ENCODE measurements around the gene COG7.

Gene COG7

GRCh38 chr16:23362460-23363317 lies 90.3 kb downstream of the COG7 start:
- DNase-seq (ENCODE audit: low read depth in 2 of 2, low spot score in 1 of 2): no peak

DNA sequence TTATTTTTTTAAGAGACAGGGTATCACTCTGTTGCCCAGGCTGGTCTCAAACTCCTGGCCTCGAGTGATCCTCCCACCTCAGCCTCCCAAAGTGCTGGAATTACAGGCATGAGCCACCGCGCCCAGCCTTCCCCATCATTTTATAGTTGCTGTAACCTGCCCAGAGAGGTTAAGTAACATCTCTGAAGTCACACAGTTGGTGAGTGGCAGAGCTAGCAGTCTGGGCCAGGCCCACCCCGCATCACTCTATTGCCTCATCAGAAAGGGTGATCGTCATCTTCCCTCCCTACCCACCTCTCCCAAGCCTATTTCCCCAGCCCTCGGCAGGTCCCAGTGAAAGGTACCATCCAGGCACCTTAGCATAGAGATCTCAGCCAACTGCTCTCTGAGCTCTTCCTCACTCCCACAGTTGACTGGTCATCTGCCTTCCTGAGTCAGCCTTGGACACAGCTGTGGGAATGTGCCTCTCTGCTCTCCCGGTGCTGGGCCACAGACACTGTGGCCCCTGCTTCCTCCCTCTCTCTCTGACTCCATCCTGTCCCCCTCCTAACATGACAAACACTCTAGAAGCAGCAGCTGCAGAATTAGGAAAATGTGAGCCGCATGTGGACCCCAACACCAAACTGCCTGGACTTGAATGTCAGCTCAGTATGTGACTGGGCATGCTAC lies 93.8 kb downstream of the COG7 start:
- no peak for DNase-seq (ENCODE audit: low read depth in 2 of 2, low spot score in 1 of 2)

DNA sequence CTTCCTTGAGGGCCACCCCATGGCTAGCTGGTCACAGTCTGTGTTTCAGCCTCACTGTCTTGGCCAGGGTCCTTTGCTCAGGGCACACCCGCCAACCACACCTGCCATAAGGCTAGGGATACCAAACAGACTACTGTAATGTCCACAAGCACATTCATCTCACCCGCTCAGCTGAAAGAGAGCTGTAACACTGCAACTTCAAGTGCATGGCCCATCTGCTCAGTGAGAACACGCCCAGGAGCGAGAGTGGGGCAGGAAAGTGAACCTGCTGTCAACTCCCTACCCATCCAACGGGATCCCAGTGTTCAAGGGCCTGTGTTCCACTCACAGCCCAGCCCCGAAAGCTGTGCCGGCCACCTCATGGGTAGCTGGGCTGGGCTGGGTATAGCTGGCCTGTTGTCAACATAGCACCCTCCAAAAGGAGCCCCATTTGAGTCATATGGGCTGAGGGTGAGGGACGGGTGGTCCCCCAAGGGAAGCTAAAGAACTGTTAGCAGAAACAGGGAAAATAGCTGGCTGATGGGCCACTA lies 95.2 kb downstream of the COG7 start:
- DNase-seq (ENCODE audit: low read depth in 2 of 2, low spot score in 1 of 2): no peak

DNA sequence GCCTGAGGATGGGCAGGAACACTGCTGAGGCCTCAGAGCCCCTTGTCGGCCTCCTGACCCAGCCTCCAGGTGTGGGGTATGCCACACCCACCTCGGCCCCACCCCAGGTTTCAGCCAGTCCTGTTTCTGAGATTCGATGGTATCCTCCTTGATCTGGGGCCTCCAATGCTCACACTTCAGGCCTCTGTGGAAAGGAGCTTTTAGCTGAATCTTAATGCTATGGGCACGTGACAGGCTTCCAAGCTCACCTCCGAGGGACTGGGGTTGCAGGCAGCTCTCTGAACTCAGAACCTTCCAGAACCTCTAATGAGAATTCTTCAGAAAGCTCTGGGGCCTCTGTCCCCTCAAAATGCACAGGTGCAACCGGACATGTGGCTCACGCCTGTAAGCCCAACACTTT lies 96.0 kb downstream of the COG7 start:
- DNase-seq (ENCODE audit: low read depth in 2 of 2, low spot score in 1 of 2): no peak

GRCh38 chr16:23355106-23355670 lies 97.8 kb downstream of the COG7 start:
- DNase-seq (ENCODE audit: low read depth in 2 of 2, low spot score in 1 of 2): no peak

GRCh38 chr16:23354246-23354645 lies 98.7 kb downstream of the COG7 start:
- no peak for DNase-seq (ENCODE audit: low read depth in 2 of 2, low spot score in 1 of 2)

GRCh38 chr16:23353440-23353839 lies 99.5 kb downstream of the COG7 start:
- DNase-seq (ENCODE audit: low read depth in 2 of 2, low spot score in 1 of 2): no peak

DNA sequence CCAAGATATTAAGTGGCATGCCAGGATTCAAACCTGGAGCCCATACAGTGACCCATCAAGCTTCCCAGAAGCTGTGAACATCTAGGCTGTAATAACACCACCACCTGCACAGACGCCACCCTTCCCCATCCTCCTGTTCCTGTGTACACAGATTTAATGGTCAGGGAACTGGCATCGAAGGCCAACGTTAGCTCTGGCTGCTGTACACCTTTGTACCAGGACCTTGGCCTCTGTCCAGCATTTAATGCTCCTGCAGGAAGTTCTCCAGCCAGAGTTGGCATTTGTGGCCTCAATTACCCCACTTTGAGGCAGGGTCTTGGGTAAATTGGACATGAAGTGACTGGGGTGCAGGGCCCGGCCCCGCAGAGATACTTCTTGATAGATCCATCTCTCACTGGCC lies 101.6 kb downstream of the COG7 start:
- no peak for DNase-seq (ENCODE audit: low read depth in 2 of 2, low spot score in 1 of 2)

DNA sequence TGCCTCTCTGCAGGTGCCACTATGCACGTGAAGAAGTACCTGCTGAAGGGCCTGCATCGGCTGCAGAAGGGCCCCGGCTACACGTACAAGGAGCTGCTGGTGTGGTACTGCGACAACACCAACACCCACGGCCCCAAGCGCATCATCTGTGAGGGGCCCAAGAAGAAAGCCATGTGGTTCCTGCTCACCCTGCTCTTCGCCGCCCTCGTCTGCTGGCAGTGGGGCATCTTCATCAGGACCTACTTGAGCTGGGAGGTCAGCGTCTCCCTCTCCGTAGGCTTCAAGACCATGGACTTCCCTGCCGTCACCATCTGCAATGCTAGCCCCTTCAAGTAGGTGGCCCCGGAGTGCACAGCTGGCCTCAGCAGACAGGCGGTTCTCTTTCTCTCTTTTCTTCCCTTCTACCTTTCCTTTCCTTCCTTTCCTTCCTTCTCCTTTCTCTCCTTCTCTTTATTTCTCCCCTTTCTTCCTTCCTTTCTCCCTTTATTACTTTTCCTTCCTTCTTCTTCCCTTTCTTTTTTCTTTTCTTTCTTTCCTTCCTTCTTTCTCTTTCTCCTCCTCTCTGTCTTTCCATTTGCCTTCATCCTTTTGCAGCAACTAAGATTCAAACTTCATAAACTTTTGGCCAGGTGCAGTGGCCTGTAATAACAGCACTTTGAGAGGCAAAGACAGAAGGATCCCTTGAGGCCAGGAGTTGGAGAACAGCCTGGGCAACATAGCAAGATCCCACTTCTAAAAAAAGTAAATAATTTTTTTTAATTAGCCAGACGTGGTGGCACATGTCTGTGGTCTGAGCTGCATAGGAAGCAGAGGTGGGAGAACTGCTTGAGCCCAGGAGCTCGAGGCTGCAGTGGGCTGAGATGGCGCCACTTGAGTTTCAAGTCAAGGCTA lies 104.2 kb downstream of the COG7 start:
- no peak for DNase-seq (ENCODE audit: low read depth in 2 of 2, low spot score in 1 of 2)

- no peak for DNase-seq (ENCODE audit: low read depth in 2 of 2, low spot score in 1 of 2)
Observed at GRCh38 chr16:23345237-23345636, 107.8 kb downstream of the COG7 start.

DNA sequence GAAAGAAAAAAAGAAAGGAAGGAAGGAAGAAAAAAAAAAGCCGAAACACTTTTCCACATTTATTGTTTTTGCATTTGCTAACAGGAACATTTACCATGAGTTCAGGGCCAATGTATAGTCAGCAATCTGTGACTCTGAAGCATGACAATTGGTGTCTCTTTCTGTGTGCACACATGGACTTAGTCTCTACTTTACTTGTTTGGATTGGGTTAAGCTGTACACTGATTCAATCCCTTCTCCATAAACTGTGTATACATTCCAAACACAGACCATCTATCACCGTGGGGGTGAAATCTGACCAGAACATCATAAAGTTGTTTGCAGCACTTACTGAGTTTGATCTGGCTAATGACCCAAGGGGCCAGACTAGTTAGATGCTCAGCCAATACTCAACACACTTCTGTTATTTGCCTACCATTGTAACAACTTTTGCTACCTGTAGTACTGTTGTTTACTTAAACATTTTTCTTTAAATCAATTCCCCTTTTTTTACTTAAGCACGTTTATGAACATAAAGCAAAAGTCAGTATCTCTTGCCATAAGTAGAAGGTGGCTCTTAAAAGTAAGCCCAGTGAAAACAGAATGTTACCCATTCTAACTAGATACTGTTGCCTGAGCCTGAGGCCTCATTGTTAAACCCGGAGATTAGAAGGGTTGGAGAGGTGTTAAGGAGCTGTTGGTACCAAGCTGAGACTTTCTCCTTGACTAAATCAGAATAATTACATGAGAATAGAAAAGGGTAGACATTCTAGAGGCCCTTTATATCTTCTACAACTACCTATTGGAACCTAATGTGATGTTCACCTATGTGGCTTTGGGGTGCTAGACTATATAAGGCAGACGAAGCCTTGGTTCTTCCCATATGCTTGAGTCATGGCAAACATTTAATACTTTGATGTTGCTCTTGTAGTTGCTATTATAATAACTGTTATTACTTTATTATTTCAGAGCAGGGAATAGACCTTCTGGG lies 109.1 kb downstream of the COG7 start:
- DNase-seq (ENCODE audit: low read depth in 2 of 2, low spot score in 1 of 2): no peak

DNA sequence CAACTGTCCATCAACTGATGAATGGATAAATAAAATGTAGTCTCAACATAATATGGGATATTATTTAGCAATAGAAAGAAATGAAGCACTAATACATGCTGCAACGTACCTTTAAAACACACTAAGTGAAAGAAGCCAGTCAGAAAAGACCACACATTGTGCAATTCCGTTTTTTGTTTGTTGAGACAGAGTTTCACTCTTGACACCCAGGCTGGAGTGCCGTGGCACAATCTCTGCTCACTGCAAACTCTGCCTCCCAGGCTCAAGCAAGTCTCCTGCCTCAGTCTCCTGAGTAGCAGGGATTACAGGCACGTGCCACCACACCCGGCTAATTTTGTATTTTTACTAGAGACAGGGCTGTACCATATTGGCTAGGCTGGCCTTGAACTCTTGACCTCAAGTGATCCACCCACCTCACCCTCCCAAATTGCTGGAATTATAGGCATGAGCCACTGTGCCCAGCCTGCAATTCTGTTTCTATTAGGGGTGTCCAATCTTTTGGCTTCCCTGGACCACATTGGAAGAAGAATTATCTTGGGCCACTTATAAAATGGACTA lies 110.8 kb downstream of the COG7 start:
- no peak for DNase-seq (ENCODE audit: low read depth in 2 of 2, low spot score in 1 of 2)

DNA sequence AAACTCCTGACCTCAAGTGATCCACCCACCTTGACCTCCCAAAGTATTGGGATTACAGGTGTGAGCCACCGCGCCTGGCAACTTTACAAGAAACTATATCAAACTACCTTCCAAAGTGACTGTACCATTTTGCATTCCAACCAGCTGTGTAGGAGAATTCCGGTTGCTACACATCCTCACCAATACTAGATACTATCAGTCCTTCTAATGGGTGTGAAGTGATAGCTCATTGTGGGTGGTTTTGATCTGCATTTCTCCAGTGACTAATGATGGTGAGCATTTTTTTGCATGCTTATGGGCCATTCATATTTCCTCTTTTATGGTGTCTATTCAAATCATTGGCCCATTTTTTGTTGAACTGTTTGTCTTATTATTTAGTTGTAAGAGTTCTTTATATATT lies 113.2 kb downstream of the COG7 start:
- DNase-seq (ENCODE audit: low read depth in 2 of 2, low spot score in 1 of 2): no peak

All from stimulated activated CD8-positive, alpha-beta memory T cell treated with anti-CD3 and anti-CD28 coated beads, Interleukin-4, amount 100 ng/mL, for 1 hour (primary cell).